Measurements from ENCODE around the gene CTNNA3.

Gene CTNNA3

DNA sequence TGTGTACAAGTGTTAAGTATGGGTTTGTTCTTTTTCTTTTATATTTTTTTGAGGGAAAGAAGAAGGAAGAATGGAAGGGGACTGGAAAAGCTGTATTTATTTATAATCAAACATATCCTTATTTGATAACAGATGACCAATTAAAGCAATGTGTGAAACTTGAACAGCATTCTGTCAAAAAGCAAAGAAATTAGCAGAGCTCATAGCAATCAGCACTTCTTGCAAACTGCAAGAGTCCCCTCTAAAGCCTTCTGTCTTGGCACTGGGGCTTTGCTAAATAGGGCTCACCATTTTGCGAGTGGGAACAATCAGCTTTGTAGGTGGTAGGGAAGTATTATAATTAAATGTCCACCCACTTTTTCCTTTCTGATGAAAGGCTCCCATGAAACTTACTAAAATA lies 935.1 kb downstream of the CTNNA3 start:
- TF ChIP-seq, protein P1, sequence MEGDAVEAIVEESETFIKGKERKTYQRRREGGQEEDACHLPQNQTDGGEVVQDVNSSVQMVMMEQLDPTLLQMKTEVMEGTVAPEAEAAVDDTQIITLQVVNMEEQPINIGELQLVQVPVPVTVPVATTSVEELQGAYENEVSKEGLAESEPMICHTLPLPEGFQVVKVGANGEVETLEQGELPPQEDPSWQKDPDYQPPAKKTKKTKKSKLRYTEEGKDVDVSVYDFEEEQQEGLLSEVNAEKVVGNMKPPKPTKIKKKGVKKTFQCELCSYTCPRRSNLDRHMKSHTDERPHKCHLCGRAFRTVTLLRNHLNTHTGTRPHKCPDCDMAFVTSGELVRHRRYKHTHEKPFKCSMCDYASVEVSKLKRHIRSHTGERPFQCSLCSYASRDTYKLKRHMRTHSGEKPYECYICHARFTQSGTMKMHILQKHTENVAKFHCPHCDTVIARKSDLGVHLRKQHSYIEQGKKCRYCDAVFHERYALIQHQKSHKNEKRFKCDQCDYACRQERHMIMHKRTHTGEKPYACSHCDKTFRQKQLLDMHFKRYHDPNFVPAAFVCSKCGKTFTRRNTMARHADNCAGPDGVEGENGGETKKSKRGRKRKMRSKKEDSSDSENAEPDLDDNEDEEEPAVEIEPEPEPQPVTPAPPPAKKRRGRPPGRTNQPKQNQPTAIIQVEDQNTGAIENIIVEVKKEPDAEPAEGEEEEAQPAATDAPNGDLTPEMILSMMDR (IDR thresholded peaks at IDR 0.05; ENCODE audit: insufficient read depth, low read depth, low read length, missing control alignments) = no peak
- DNase-seq (ENCODE audit: low read depth) = no peak
- no peak overlapping the region for H3K4me3 ChIP-seq (ENCODE audit: low read length)

DNA sequence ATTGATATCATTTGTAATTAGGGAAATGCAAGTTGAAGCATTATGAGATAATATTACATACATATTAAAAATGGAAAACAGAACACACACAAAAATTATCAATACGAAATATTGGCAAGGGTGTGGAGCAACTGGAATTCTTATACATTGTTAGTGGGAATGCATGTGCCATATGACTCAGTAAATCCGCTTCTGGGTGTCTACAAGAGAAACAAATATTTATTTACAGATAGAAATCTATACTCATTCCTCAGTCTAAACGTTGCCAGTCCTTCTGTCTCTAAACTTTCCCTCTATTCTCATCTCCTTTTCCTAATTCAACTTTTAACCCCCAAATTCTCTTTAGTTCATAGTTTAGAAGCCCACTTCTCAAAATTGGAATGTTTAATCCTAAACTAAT lies 940.5 kb downstream of the CTNNA3 start:
- no peak overlapping the region for H3K4me3 ChIP-seq (ENCODE audit: low read length)
- TF ChIP-seq, protein P1 (IDR thresholded peaks at IDR 0.05; ENCODE audit: insufficient read depth, low read depth, low read length, missing control alignments) = no peak
- no peak for DNase-seq (ENCODE audit: low read depth)

DNA sequence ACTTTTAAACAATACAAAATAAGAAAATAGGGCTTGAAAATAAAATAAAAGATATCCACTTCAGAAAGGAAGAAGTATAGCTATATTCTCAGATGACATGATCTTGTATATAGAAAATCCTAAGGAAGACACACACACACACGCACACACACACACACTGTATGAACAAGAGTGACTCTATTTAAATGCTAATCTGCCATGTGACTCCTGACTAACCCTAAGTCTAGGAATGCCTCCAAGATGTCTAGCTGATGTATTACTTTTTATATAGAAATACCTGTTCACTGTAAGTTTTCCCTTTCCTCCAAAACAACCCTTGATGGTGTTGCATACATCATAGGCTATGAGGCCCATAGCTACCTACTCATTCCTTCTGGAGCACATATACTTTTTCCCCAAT lies 943.3 kb downstream of the CTNNA3 start:
- peak; percentile 31 for DNase-seq (ENCODE audit: low read depth)
- TF ChIP-seq, protein P1 (IDR thresholded peaks at IDR 0.05; ENCODE audit: insufficient read depth, low read depth, low read length, missing control alignments) = no peak
- no peak overlapping the region for H3K4me3 ChIP-seq (ENCODE audit: low read length)

DNA sequence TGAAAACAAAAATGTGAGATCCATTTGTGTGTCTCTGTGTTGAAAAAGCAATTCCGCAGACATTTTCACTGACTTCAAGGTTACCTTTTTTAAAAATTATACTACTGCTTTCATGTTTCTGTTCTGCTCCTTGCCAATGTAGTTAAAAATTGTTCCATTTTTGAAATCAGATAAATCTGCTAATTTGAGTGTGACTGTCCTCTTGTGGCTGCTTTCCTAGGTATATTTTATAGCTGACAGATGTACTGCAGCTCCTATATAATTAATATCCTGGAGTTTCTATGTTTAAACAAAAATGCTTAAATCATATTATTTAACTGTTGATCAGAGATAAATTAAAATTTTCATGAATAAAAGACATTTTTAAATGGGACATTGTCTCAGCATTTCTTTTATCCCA lies 947.8 kb downstream of the CTNNA3 start:
- no peak for DNase-seq (ENCODE audit: low read depth)
- no peak overlapping the region for H3K4me3 ChIP-seq (ENCODE audit: low read length)
- TF ChIP-seq, protein P1 (IDR thresholded peaks at IDR 0.05; ENCODE audit: insufficient read depth, low read depth, low read length, missing control alignments) = no peak

DNA sequence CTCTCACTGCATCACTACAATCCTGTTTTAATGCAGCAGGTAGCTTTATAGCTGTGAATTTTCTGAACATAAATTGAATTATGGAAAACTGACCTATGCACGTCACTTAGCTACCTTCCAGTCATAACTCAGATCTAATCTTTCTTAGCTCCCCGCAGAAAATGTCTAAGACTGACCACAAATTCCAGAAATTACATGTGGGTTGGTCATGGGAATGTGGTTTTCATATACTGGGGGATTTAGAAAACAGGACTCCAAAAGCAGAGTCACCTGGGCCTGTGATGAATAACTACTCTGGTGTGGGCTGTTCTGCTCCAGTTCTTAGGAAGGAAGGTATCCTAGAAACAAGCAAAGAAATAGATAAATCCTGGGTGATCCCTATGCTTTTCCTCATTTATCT lies 948.5 kb downstream of the CTNNA3 start:
- peak; percentile 45 for DNase-seq (ENCODE audit: low read depth)
- no peak overlapping the region for H3K4me3 ChIP-seq (ENCODE audit: low read length)
- TF ChIP-seq, protein P1 (IDR thresholded peaks at IDR 0.05; ENCODE audit: insufficient read depth, low read depth, low read length, missing control alignments) = no peak

DNA sequence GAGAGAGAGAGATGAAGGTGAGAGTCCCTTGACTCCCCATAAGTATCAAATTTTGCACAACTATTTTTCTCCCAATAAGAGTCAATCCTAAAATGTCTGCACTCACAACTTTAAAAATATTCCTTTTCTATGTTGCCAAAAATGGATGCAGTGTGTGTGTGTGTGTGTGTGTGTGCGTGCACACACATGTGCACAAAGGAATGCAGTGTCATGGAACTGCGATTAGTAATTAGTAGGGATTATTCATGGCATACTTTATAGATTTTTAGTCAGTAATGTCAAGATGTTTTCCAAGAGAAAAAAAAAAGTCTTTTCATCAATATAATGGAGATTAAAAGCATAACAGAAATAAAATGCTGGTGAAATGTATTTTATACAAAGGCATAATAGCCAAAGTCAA lies 949.3 kb downstream of the CTNNA3 start:
- H3K4me3 ChIP-seq (ENCODE audit: low read length) = no peak overlapping the region
- DNase-seq (ENCODE audit: low read depth) = peak; percentile 1
- TF ChIP-seq, protein P1 (IDR thresholded peaks at IDR 0.05; ENCODE audit: insufficient read depth, low read depth, low read length, missing control alignments) = no peak

DNA sequence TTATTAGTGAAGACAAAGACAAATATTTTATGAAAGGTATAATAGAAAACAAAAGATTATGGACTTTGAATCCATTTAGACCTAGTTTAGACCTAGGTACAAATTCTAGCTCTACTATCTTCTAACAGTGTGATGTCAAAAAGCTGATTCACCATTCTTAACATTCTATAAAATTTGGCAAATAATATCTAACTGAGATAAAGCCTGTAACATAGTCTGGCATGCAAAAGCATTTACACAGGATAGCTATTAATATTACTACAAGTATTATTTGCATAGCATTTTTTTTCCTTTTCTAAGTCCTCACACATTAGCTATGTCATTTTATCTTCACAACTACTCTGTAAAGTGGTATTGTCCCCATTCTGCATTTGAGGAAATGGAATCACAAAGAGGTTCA lies 949.7 kb downstream of the CTNNA3 start:
- no peak overlapping the region for H3K4me3 ChIP-seq (ENCODE audit: low read length)
- TF ChIP-seq, protein P1 (IDR thresholded peaks at IDR 0.05; ENCODE audit: insufficient read depth, low read depth, low read length, missing control alignments) = no peak
- DNase-seq (ENCODE audit: low read depth) = no peak

All from epithelial cell of esophagus (primary cell).